Epithelial cell of proximal tubule (primary cell): ENCODE results near the gene TCF7L2. TPM values are rescaled to one million over a fixed set of nuclear protein-coding genes. Genes with fewer than 3 reads are reported as not detected.

Experiments
- DNase-seq: peaks from one replicate; pipeline ENCODE4 v3.0.0-alpha.2; 2011; ENCODE audit warnings: low read depth
- H3K4me3 ChIP-seq: 2 replicates; pipeline ENCODE4 v1.5.1; 2011; ENCODE audit warnings: low read depth, mild to moderate bottlenecking, low read length
- total RNA-seq: library from RNA; depleted of rRNA; stranded (reverse); fragments of >200 nt; gene quantifications from 2 replicates; pipeline ENCODE4 v1.2.3, GENCODE V29; 2015
- TF ChIP-seq, protein P1 (sequence below): conservative IDR thresholded peaks from 2 replicates; pipeline ENCODE4 v1.5.1; 2012; ENCODE audit warnings: low read depth, mild to moderate bottlenecking, low read length

TCF7L2 gene
- total RNA-seq, 1 donor from 2014 or later, result 5.4 TPM

DNA sequence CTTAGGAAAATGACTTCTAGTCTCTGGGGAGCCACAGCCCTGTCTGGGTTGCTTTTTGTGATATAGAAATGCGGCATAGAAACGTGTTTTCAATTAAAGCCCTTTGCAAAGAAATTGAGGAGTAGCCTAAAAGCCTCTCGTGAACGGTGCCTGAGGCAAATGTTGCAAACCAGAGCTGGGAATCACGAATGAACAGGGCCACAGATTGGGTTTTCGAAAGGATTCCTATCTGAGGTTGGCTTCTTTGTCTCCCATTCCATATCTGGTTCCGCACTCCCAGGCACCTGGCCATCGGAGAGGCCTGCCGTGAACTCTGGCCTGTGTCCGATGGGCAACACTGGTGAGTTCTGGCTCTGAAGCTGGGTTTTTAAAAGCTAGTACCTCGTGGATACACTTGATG lies 221.6 kb downstream of the TCF7L2 start:
- no peak overlapping the region for H3K4me3 ChIP-seq
- TF ChIP-seq, protein P1, sequence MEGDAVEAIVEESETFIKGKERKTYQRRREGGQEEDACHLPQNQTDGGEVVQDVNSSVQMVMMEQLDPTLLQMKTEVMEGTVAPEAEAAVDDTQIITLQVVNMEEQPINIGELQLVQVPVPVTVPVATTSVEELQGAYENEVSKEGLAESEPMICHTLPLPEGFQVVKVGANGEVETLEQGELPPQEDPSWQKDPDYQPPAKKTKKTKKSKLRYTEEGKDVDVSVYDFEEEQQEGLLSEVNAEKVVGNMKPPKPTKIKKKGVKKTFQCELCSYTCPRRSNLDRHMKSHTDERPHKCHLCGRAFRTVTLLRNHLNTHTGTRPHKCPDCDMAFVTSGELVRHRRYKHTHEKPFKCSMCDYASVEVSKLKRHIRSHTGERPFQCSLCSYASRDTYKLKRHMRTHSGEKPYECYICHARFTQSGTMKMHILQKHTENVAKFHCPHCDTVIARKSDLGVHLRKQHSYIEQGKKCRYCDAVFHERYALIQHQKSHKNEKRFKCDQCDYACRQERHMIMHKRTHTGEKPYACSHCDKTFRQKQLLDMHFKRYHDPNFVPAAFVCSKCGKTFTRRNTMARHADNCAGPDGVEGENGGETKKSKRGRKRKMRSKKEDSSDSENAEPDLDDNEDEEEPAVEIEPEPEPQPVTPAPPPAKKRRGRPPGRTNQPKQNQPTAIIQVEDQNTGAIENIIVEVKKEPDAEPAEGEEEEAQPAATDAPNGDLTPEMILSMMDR, result no peak
- no peak for DNase-seq

DNA sequence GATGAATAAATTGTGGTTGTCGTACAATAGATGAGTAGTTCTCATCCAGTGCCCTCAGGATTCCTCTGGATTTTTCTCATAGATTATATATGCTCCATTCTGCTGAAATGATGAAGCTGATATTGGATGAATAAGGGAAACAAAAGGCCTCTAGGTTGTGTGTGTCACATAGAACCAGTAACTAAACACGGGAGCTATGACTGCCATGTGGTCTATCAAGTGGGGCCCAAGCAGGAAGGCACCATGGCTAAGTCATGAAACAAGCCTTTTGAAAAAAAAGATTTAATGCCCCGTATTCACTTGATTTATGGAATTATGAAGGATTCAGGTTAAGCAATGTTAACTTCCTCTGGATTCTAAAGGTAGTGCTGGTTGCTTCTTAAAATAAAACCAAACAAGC lies 225.1 kb downstream of the TCF7L2 start:
- DNase-seq, result no peak
- TF ChIP-seq, protein P1, result no peak
- H3K4me3 ChIP-seq, result no peak overlapping the region

DNA sequence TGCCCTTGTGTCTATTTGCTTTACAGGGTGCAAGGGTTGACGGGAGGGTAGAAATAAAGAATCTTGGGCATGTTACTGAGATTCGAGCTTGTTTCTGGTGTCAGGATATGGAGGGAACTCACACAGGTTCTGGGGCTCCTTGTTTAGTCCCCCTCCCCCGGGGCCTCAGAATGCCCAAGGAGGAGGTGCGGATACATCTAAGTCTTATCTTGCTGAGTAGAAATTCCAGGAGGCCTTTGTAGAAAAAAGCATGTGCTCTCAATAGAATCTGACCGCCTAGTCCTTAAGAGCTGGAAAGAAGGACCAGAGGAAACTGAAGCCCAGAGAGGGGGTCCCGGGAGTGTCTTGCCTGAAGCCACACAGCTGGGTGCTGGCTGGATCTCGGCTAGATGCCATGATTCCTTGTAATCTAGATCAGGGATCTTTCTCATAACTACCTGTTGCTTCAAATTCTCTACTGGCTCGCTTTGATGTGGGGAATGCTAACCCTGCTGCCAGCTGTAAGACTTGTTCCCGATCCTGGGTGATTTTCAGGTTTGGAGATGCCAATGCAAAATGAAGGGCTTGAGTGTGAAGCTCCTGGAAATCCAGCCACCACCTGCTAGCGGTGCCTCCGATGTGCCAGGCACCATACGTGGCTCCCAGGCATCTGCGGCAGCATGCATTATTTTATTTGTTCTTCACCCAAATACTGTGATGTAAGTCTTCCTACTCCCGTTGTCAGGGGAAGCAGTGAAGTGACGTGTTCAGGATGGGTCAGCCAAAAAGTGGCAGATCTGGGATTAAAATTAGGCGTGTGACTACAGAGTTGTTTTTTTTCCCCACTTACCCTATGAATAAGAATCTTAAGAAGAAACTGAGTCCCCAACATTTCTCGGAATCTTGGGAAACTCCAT lies 226.0 kb downstream of the TCF7L2 start:
- DNase-seq, result no peak
- H3K4me3 ChIP-seq, result no peak overlapping the region
- TF ChIP-seq, protein P1, result no peak

DNA sequence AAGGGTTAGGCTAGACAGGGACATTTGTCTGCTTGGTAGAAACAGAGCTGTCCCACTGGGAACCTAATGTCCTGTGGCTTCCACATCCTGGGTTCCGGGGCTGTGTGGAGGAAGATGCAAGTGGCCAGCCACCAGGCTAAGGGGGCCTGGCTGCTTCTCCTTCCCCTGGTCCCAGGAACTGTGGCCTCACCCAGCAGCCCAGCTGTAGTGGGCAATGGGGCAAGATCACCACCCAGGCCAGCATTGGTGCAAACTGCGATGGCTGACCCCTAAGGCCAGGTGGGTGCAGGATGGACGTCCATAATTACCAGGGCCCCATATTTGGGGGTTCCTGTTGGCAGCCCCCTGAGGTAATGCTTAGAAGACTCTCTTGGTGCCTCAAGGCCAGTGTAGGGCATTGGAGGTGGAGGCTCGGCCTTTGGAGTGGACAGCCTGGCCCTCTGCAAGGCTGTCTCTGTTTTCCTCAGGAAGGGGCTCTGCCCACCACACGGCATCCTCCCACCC lies 226.7 kb downstream of the TCF7L2 start:
- H3K4me3 ChIP-seq, result no peak overlapping the region
- TF ChIP-seq, protein P1, result no peak
- no peak for DNase-seq

DNA sequence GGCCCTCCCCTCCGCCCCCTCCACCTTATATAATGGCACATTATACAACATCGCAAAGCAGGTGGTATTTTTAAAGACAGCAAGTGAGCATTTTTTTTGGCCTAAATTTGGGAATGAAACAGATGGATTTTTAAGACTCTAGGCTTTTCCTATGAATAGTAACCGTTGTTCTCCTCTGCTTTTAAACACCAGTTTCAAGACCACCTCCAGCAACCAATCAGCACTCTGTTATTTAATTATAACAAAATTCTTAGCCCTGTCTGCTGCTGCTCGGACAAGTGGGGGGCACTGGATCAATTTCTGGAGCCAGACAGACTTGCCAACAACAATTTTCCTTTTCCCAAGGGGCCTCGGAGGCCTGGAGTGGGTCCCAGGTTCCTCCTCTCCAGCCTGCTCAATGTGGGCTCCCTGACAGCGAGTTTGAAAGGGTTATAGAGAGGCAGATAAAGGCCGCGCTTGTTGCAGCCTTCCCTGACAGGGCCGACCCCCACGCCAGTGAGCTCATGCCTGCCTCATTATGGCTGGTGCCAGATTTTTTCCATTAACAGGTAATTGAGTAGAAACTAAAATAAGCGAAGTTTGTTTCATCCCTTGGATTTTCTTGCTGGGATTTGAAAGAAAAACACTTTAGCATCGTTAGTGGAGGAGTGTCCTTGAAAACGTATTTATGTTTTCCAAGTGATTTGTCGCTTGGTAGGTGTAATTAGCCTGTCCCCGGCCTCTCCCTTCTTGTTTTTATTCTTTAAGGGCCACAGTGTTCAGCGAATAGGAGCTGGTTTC lies 227.3 kb downstream of the TCF7L2 start:
- TF ChIP-seq, protein P1, result no peak
- no peak overlapping the region for H3K4me3 ChIP-seq
- no peak for DNase-seq

DNA sequence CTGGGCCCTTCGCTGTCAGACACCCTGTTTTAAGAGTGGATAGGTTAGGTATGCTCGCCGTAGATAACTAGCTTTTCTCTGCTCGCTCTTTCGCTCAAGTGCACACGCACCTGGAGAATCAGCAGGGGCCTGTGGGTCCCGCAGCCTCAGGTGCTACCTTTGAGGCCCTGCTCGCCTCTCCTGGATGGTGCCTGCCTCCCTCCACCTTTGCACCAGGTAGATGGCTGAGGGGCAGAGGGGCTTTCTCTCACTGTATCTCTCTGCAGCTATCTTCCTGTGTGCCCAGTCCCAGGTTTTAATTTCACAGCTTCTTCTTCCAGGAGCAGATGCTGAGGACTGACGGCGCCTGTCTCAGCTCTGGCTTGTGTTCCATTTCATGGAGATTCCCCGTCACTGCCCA lies 227.9 kb downstream of the TCF7L2 start:
- TF ChIP-seq, protein P1, result no peak
- H3K4me3 ChIP-seq, result no peak overlapping the region
- DNase-seq, result no peak
